Testis (tissue), 2 donors: ENCODE measurements around the gene FAM76B.
"Not testable (repeated sequence)": the region's sequence is repeated elsewhere in the genome, so short reads cannot be mapped to it uniquely, and the experiment has no call there.

Experiments used
- CTCF ChIP-seq, 3 experiments: fragments of 450-650 bp in 2 of 3; fragments of 200-600 bp in 1 of 3; sonication (generic) in 1 of 3; IDR thresholded peaks; one replicate each; pipeline ENCODE4 v1.5.1; 2016 to 2019; ENCODE audit warnings: antibody characterized with exemption in 3 of 3, mild to moderate bottlenecking in 2 of 3, moderate library complexity in 1 of 3
- POLR2A ChIP-seq: fragments of 450-650 bp; IDR thresholded peaks from one replicate; pipeline ENCODE4 v1.6.1; 2017; ENCODE audit warnings: antibody characterized with exemption, mild to moderate bottlenecking, moderate library complexity

- TF ChIP-seq CTCF (IDR thresholded peaks at IDR 0.05); POLR2A: not testable (repeated sequence)
Measured at GRCh38 chr11:95811052-95811451, 21.5 kb upstream of the FAM76B start.
